HG02610 (cell line): ENCODE results near the gene IRX3.

ENCODE experiments used
- ATAC-seq: cut with Tn5 transposase; IDR thresholded peaks from one replicate; pipeline ENCODE4 v1.9.1; 2021; ENCODE audit warnings: mild to moderate bottlenecking, moderate library complexity; ENCODE audit not compliant: unreplicated experiment

IRX3 gene

DNA sequence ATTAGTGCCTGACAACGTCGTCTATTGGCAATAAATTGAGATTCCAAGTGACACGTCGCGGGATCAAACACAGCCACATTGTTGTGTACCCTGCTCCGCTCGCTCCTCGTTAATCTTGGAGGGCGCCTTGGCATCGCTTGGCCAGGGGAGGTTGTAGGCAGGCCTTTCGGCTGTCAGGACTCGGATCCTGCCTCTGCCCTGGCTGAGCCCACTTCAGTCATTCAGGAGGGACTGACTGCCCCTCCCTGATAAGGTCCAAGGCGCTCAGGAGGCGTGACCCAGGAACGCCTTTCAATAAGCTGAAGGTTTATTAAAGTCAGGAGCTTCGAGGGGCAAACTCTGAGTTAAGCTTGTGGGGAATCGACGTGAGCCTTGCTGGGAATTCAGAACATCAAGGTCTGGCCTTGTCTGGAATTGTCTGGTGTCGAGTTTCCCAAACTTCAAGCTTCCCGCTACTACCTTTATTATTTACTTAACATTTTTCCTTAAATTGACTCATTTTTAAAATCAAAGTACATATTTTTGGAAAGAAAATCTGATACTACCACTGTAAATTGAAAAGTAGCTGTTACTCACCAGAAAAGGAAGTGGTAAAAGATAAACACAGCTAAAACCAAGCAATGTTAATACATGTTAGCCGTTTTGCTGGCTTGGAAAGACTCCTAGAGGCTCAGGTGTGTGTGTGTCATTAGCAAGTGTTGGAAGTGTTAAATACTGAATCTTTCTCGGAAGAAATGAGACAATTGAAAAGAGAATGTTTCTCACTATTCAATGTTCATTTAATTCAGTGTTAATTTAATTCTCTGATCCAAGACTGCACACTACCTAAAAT lies 5.3 kb upstream of the IRX3 start:
- ATAC-seq, result no peak

GRCh38 chr16:54290833-54291655 lies 4.5 kb upstream of the IRX3 start:
- no peak for ATAC-seq

- no peak for ATAC-seq
Measured at GRCh38 chr16:54289945-54290832, 3.6 kb upstream of the IRX3 start.

DNA sequence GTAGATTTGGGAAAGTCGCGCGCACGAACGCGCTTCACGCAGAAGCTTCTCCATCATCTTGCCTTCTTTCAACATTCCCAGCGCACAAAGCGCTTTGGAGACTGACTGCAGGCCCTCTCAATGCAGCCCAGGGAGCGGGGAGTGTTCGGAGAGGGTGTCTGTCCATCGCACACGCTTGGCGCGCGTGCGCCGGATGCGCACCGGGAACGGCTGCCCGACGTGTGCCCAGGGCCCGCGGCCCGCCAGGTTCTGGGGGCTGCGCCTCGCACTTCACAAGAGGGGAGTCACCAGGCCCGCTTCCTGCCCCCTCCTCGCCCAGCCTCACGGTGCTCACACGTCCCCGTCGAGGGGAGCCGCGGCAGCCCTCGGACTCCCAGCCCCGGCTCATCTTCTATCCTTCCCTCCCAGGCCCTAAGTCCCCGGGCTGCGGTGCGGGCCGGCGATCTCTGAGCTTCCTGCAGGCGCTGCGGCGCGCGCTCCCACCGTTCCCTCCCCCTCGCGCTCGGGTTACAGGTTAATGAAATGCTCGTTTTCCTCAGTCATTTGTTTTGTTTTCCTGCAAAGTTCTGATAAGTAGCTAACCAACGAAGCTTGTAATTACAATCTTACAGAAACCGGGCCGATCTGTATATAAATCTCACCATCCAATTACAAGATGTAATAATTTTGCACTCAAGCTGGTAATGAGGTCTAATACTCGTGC lies 2.8 kb upstream of the IRX3 start:
- no peak for ATAC-seq

GRCh38 chr16:54288835-54289241 lies 2.3 kb upstream of the IRX3 start:
- ATAC-seq, result no peak

GRCh38 chr16:54288030-54288834 lies 1.6 kb upstream of the IRX3 start:
- no peak for ATAC-seq

GRCh38 chr16:54287131-54288029 lies 793 bp upstream of the IRX3 start:
- no peak for ATAC-seq

- ATAC-seq, result no peak
Measured at GRCh38 chr16:54286090-54286365, 559 bp downstream of the IRX3 start.

DNA sequence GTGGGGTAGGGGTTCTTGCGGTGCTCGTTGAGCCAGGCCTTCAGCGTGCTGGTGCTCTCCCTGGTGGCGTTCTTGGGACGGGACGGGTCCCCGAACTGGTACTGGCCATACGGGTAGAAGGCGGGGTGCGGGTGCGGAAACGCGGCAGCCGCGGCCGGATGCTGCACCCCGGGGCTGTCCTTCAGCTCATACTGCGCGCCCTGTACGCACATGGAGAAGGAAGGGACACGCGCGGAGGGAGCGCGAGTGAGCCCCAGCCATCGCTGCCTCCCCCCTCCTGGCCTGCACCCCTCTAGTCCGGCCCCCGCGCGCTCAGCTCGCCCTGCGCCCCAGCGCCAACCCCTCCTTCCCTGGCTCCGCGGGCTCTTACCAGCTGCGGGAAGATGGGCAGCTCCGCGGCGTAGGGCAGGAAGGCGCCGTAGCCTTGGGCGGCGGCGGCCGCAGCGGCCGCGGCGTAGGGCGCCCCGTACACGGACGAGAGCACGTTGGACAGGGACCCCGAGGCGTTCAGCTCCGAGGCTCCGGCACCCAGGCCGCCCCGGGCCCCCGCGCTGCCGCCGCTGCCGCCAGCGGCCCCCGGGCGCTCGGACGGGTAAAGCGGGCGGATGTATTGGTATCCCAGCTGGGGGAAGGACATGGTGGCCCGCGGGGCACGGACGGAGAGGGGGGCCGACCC lies 1.0 kb downstream of the IRX3 start:
- ATAC-seq, result no peak

- ATAC-seq, result no peak
Measured at GRCh38 chr16:54284931-54285413, 1.6 kb downstream of the IRX3 start.

GRCh38 chr16:54284319-54284930 lies 2.2 kb downstream of the IRX3 start:
- ATAC-seq, result no peak

- no peak for ATAC-seq
Measured at GRCh38 chr16:54283725-54284318, 2.8 kb downstream of the IRX3 start.

DNA sequence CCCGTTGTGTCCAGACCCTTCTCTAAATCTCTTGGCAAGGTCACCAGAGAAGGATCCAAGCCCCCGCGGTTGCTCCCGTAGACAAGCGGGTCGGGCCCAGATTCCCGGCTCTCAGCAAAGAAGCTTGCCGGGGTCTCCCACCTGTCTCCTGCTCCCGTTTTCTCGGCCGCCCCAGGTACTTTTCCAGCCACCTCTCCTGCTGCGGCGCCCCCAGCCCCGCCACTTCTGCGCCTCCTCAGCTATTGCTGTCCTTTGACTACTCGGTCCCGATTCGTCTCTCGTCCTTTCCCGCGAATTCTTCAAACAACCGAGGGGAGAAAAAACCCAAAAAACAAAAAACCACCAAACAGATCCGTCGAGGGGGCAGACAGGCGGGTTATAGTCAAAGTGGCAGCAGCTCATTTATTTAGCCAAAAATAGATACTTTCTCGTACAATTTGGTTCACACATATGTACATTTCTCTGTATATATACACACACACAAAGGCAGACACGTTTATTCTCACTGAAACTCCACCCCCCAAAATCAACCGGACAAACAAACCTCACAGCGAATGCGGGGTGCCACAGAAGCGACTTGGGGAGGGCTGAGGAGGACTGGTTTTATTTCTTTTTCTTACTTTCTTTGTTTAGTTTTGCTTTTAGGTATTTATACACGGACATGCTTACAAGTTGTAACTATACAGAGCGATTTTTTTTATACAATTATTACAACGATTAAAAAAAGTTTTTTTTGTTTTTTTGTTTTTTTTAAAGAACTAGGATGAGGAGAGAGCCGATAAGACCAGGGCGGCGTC lies 3.5 kb downstream of the IRX3 start:
- ATAC-seq, result no peak

GRCh38 chr16:54282202-54282927 lies 4.2 kb downstream of the IRX3 start:
- no peak for ATAC-seq

- no peak for ATAC-seq
Measured at GRCh38 chr16:54281535-54282201, 4.9 kb downstream of the IRX3 start.
